ENCODE data around the gene MVD.
"Not testable (repeated sequence)": the region's sequence is repeated elsewhere in the genome, so short reads cannot be mapped to it uniquely, and the experiment has no call there.

Gene MVD

DNA sequence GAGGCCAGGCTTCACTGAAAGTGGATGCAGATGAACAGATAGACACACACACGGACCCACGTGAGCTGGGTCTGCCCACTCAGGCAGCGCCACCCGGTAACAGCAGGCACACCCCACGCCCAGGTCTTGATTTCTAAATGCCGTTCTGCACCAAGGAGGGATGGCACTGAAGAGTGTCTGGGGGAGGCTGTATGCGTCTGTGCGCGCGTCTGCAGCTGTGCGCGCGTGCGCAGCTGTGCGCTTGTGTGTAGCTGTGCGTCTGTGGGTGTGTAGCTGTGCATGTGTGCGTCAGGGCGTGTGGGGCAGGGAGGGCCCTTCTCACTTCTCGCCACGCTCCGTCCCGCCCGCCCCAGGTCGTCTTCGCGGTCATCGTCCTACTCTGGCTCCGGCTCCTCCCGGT is 40.0 kb downstream of the MVD start:
- DNase-seq = no peak

GRCh38 chr16:88622125-88622524 is 40.8 kb downstream of the MVD start:
- DNase-seq = no peak

GRCh38 chr16:88619859-88620815 is 42.8 kb downstream of the MVD start:
- DNase-seq = peak in 4 of 5 experiments; percentile 32 to 99 (median 84)

DNA sequence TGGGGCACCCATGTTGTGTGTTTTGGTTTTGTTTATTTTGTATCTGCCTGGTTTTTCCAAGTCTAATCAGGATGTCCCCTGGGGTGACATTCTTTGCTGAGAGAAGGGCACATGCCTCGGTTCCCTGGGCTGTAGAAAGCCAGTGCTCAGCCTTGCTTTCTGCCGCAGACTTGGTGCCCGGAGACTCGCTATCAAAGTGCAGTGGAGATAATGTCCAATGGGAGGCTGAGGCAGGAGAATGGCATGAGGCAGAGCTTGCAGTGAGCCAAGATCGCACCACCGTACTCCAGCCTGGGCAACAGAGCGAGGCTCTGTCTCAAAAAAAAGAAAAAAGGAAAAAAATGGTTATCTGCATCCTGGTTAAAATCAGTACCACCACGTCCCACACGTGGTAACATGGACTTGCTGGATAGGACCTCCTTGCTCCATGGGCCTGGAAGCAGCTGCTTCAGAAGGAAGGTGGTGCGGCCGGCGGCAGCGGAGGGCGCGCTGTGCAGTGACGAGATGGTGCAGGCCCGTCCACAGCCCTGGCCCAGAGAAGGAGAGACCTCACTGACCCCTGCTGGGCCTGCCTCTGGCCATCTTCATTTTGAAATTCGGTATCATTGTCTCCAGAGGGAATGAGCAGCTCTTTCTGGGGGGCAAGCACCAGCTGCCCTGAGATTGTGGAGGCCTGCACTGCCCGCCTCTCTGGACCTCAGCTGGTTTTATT is 43.8 kb downstream of the MVD start:
- DNase-seq = no peak

DNA sequence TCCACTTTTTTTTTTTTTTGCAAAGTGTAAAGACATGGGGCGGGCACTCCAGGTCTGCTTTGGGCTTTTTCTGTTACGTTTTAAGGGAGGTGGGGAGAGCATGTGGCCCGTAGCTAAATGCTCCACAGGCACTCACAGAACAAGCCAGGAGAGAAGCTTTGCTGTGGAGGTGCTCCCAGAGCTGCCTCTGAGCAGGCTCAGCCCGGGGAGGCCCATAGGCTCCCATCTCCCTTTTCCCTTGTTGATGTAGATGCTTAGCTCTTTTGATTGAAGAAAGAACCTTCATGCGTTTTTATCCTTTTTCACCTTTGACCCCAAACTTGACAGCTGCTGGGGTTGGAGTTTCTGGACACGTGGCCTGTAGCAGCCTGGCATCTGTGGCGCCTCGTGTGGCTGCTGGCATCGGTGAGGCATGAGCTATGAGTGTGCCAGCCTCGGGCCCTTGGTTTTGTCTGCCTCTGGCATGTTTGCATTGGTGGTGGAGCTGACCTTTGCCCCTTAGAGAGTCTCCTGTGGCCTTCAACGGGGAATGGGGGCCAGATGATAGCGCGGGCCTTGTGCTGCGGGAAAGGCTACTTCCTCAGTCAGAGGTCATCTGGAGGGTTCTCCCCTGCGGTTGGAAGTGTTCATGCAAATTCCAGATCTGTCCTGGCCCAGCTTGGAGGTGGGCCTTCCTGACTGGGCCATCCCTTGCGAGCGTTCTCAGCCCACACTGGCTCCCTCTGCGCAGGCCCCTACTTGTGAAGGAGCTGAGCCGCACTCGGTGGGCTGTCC is 44.5 kb downstream of the MVD start:
- DNase-seq = peak in 1 of 5 experiments; percentile 29

DNA sequence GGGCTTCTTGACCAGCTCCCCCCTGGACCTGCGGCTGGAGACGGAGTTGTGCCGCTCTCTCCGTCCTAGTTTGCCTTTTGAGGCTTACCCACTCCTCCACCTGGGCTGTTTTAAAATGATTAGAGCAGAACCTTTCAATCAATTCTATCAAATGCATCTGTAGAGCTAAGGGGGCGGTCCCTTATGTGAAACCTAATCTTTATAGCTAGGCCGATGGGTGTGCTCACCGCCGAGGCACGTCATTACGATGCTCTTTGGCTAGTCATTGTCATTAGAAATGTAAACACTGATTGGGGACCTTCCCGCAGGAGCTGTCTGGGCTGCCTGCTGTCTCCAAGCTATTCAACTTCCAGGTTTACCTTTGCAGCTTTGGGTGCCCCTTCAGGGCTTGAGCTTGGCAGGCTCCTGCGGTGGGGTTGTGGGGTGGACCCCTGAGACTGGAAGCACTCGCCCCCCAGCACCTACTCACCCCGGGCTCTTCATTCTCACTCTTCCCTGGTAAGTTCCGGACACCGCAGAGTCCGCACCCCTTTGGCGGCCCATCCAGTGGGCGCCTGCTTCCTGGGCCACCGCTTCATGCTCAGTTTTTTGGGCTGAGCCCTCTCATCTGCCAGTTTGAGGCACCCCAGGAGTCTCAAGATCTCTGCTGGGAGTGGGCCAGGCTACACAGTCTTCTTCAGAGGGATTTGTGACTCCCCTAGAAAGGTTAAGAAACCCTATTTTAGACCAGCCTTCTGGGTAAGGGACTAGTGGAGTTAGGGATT is 45.4 kb downstream of the MVD start:
- no peak for DNase-seq

DNA sequence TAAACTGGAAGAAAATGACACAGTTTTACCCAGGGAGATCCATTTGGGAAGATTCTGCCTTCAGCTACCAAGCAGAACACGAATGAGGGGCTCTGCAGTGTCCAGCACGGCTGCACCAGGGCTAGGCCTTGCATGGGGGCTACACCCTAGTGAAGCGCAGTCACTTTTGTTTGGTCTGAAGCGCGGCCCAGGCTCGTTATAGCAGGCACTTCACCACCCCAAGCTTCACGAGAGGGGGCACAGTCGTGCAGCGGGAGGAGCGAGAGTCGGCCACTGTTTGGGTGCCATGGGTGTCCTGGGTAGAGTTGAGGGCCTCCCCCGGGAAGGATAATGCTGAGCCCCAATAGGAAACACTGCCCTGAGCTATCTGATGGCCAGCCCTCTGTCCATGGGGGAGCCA is 46.2 kb downstream of the MVD start:
- DNase-seq = no peak

DNA sequence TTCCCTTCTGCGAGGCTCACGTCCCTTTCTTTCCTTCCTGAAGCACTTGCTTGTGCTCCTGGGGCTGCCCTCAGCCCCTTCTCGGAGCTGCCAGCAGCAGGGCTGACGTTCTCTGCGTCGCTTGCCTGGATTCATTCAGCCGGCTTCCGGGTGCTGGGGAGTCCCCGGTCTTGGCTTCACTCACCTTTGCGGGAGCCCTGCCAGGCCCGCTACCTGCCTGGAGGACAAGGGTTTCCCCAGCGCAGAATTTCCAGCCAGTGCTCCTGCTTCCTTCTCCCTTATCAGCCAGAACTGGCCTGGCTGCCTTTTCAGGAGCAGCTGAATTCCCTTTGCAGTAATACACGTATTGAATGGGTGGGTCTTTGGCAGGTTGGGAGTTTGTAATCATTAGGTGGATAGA is 46.6 kb downstream of the MVD start:
- no peak for DNase-seq

DNA sequence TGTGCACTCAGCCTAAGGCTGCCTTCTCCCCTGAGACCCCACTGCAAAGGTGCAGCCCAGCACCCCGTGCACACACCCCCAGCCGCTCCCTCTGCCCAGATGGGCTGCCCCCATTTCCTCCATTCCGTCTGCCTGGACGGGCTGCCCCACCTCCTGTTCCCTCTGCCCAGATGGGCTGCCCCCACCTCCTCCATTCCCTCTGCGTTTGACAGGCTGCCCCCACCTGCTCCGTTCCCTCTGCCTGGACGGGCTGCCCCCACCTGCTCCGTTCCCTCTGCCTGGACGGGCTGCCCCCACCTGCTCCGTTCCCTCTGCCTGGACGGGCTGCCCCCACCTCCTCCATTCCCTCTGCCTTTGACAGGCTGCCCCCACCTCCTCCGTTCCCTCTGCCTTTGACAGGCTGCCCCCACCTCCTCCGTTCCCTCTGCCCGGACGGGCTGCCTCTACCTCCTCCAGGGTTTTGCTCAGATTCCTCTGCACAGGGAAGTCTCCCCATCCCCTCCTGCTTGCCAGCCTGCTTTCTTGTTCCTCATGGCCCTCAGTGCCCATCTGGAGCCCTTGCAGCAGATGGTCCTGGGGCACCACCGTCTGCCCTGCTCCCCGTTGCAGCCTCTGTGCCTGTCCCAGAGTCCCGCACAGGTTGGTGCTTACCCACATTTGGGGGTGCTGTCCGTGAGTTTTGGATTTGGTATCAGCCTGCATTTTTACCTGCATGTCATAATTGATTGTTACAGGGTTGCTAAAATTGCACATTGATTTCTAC is 47.9 kb downstream of the MVD start:
- no peak for DNase-seq

DNA sequence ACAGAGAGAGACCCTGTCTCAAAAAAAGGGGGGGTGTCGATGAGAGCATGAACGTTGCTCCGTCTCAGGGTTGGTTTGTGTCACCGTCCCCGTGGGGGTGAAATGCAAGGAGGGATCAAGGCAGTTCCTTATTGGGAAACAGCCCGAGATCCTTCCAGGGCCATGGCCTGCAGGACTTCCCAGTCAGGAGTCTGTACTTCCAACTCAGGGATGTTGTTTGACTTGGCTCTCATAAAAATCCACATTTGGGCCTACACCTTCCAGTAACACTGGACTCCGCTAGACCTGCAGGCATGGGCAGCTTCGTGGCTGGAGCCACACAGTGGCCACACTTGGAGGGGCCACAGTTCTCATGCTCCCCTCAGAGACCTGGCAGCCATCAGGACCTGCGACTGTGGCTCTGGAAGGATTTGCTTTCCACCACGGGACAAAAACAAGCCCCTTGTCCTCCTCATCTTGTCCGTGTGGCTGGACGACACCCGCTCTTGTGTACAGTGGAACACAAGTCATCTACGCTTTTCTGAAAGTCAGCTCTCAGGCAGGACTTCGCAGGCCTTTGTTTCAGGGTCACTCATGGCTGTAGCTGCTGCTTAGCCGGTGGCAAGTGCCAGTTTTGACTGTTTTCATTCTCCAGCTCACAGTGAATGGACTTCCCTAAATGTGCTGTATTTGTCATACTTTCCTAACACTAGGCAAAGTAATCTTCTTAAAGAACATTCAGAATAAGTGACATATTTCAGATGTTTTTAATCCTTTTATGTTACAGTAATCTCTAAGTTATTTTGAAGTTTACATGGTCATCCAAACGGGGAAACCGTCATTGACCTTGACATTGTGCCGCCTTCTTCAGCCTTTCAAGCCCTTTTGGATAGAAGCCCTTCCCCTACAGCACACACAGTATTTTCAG is 48.7 kb downstream of the MVD start:
- no peak for DNase-seq

GRCh38 chr16:88613293-88613692 is 49.6 kb downstream of the MVD start:
- no peak for DNase-seq

- DNase-seq = no peak
Measured at GRCh38 chr16:88610909-88611812, 51.7 kb downstream of the MVD start.

DNA sequence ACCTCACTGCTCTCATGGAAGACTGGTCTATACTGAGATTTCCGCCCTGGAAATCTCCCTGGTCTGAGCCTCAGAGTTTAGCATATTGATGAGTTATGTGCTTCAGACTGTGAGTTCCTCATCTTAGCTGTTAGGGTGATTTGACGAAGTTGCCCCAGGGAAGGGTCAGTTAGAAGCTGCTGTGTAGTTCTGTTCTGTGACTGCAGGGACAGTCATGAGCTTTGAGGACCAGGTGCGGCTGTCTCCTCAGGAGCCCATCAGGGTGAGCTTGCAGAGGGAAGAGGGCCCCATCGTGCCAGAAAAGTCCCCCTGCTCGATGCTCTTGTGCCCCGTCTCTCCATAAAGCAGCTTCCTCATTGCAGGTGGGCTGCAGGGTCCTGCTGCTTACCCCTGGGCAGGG is 52.8 kb downstream of the MVD start:
- DNase-seq = no peak

DNA sequence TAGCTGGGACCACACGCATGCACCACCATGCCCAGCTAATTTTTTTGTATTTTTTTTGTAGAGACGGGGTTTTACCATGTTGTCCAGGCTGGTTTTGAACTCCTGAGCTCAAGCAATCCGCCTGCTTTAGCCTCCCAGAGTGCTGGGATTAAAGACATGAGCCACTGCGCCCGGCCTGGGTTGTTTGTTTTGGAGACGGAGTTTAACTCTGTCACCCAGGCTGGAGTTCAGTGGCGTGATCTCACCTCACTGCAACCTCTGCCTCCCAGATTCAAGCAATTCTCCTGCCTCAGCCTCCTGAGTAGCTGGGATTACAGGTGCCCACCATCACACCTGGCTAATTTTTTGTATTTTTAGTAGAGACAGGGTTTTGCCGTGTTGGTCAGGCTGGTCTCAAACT is 53.5 kb downstream of the MVD start:
- DNase-seq = not testable (repeated sequence)

- no peak for DNase-seq
Measured at GRCh38 chr16:88608076-88608475, 54.8 kb downstream of the MVD start.

DNA sequence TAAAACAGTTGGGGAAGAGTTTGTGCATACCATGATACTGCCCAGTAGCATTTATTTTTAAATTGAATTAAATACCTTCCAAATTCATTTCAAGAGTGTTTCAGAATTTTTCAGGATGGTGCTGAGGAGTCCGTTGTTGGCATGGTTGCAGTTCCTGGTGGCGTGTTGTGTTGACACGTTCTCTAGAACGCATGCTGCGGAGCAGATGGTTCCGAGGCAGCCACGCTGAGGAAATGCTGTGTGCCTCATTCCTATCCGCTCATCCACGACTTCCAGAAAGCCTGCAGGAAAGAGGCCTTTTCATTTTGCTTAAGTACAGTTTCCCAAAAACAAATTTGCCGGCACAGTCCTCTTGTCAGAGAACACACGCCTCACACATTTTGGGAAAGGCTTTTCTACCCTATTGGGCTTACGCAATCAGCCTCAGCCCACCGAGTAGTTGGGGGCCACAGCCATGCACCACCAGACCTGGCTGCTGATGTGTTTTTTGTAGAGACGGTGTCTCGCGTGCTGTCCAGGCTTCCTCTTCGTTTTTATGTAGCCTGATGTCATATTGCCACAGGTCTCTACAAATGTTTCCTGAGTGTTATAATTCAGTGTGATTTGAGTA is 56.6 kb downstream of the MVD start:
- no peak for DNase-seq

DNA sequence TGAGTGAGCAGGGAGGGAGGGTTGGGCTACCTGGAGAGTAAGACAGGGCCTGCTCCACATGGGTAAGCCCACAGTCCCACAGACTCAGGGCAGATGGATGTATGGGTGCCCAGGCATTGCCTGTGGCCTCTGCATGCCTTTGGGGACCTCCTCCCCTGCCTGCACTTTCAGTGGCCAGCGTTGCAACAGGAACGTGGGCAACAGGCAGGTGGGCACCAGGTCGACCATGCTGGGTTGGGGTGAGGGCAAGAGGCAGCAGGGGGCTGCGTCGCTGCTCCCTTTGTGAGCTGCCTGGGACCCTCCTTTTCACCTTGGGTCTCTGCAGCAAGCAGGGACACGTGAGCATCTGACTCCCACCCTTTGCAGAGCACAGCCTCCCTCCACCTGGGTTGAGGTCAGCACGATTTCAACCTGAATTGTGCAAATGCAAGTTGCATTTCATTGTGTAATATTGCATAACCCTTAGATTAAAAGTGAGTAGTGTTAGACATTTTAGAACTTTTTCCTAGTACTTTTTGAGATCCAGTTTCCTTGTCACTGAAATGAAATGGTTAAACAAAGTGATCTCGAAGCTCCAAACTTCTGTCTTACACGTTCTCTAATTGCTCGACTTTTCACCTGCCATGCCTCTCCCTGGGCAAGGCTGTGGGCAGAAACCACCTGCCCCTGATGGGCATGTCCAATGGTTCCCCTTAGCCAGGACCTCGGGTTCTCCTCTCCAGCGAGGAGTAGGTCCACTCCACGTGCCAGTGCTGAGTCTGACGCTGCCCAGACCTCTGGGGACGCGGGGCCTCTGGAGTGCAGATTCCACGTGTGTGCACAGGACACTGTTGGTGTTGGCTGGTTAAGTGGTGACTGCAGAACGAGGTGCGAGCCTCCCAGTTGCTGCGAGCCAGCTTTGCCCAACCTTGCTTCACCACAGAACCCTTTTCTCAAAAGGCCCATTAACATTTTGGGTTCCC is 57.4 kb downstream of the MVD start:
- no peak for DNase-seq

GRCh38 chr16:88602091-88602490 is 60.8 kb downstream of the MVD start:
- DNase-seq = no peak

Measured in T-helper 2 cell (primary cell).